Prostate gland (tissue), 2 donors: ENCODE measurements around the gene HIVEP3. TPM values are rescaled to one million over a fixed set of nuclear protein-coding genes. Genes with fewer than 3 reads are reported as not detected.

Experiments used
- DNase-seq: peaks from one replicate; pipeline ENCODE4 v3.0.0-alpha.2; 2019; ENCODE audit warnings: low spot score
- H3K27ac ChIP-seq, 2 donors: fragments of 200-600 bp; sonication (generic); 2 replicates each; pipeline ENCODE4 v1.5.1; 2017 to 2019
- H3K27me3 ChIP-seq: fragments of 200-600 bp; sonication (generic); replicated peaks from 2 replicates; pipeline ENCODE4 v1.5.1; 2019; ENCODE audit not compliant: insufficient read depth
- H3K36me3 ChIP-seq, 2 donors: fragments of 200-600 bp; sonication (generic); 1 replicate in 1 of 2; 2 replicates in 1 of 2; pipeline versions ENCODE4 v1.5.1 to v1.8.1; 2017 to 2019
- H3K4me1 ChIP-seq: fragments of 200-600 bp; sonication (generic); replicated peaks from 2 replicates; pipeline ENCODE4 v1.5.1; 2019
- H3K4me3 ChIP-seq, 2 donors: fragments of 200-600 bp; sonication (generic); 2 replicates each; pipeline ENCODE4 v1.5.1; 2017 to 2019
- H3K9me3 ChIP-seq: fragments of 200-600 bp; sonication (generic); 2 replicates; pipeline ENCODE4 v1.5.1; 2017
- POLR2A ChIP-seq: fragments of 450-650 bp; IDR thresholded peaks from one replicate; pipeline ENCODE4 v1.6.1; 2016; ENCODE audit warnings: antibody characterized with exemption, mild to moderate bottlenecking
- POLR2AphosphoS5 ChIP-seq: sonication (generic); formaldehyde crosslinking; IDR thresholded peaks from one replicate; pipeline ENCODE4 v1.6.1; 2017; ENCODE audit warnings: antibody characterized with exemption
- WGBS: methylation state at CpG from one replicate; pipeline ENCODE4 v1.1.5; 2018; 5-methylcytosine and 5-hydroxymethylcytosine counted together
- intact Hi-C: fragments of 100-400 bp; cut with DNase I; formaldehyde crosslinking; loops from one replicate; pipeline ENCODE4 v1.14.2; 2022
- small RNA-seq, 2 donors: library from RNA; depleted of rRNA; stranded (forward); fragments of <200 nt; gene quantifications; one replicate each; pipeline ENCODE3, GENCODE V24; 2016
- total RNA-seq, 2 donors: library from RNA; depleted of rRNA; stranded (reverse); fragments of >200 nt; gene quantifications; one replicate each; pipeline ENCODE4 v1.1.0, GENCODE V29; 2016
- TF ChIP-seq, protein P1 (sequence below), 4 experiments: fragments of 200-600 bp in 2 of 4; fragments of 450-650 bp in 2 of 4; sonication (generic) in 2 of 4; IDR thresholded peaks; 1 replicate in 3 of 4; 2 replicates in 1 of 4; pipeline ENCODE4 v1.5.1; 2016 to 2019; ENCODE audit warnings: antibody characterized with exemption in 4 of 4, mild to moderate bottlenecking in 2 of 4, moderate library complexity in 2 of 4

The HIVEP3 gene
- total RNA-seq, 2 donors from 2014 or later, result 9.3 to 11.2 TPM

DNA sequence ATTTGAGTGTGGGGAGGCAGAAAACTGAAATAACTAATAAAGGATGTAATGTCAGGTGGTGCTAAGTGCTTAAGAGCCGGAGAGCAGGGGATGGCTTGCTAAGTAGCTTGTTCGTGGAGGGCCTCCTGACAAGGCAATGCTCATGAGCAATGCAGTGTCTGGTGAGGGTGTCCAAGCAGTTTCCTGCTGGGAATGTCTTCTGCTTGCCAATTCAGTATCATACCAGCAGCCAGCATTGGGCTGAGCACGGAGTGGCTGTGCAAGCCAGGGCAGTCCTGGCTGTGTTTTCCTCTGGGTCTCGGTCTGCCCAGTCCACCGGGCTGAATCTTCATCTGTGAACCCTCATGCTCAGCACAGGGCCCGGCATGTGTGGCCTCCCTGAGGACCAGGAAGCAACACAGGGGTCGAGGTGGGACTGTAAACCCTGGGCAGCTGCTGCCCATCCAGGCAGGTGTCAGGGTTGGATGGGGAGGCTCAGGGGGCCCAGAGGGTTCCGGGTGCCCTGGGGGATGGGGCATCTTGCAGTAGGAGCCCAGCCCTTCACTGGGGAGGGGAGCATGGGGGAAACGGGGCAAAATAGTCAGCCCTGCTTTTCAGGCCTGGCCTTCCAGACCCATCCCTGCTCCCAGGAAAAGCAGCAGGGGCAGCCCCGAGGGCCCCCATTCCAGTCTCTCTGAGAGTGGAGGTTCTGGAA, 461.7 kb downstream of the HIVEP3 start:
- TF ChIP-seq POLR2AphosphoS5 (no peak), POLR2A (no peak)
- TF ChIP-seq, protein P1, sequence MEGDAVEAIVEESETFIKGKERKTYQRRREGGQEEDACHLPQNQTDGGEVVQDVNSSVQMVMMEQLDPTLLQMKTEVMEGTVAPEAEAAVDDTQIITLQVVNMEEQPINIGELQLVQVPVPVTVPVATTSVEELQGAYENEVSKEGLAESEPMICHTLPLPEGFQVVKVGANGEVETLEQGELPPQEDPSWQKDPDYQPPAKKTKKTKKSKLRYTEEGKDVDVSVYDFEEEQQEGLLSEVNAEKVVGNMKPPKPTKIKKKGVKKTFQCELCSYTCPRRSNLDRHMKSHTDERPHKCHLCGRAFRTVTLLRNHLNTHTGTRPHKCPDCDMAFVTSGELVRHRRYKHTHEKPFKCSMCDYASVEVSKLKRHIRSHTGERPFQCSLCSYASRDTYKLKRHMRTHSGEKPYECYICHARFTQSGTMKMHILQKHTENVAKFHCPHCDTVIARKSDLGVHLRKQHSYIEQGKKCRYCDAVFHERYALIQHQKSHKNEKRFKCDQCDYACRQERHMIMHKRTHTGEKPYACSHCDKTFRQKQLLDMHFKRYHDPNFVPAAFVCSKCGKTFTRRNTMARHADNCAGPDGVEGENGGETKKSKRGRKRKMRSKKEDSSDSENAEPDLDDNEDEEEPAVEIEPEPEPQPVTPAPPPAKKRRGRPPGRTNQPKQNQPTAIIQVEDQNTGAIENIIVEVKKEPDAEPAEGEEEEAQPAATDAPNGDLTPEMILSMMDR (IDR thresholded peaks at IDR 0.05), result no peak

More for the DNA sequence above, 461.7 kb downstream of the HIVEP3 start:
- no peaks in the 10 kb centered on the region for H3K9me3 ChIP-seq
- H3K27ac ChIP-seq, result no peak overlapping the region
- H3K27me3 ChIP-seq, result no peaks in the 10 kb centered on the region
- intact Hi-C loops, result no loop called here
- WGBS, result 87% methylated on average over 9 of the region's 10 CpGs
- no peak for DNase-seq
- H3K4me1 ChIP-seq, result no peaks in the 10 kb centered on the region
- no peaks in the 10 kb centered on the region for H3K36me3 ChIP-seq
- H3K4me3 ChIP-seq, result no peak overlapping the region

Small RNAs within 50 kb of the gene (small RNA-seq; reads per million reads assigned to genes)
- gene RNA5SP45, result 0 to 0.20 reads per million in 2 donors

Other genes with a start within 250 kb of the HIVEP3 start
- not detected for gene GUCA2B, start 234.5 kb upstream of the HIVEP3 start, total RNA-seq
- not detected for gene GUCA2A, start 245.8 kb upstream of the HIVEP3 start, total RNA-seq